SKM-1 treated with dmso at 0.1 percent for 144 hours (cell line): ENCODE measurements around the gene PABPN1.
"Not testable (repeated sequence)": the region's sequence is repeated elsewhere in the genome, so short reads cannot be mapped to it uniquely, and the experiment has no call there.

Source experiments
- DNase-seq: peaks from one replicate; lab custom pipeline; 2025; ENCODE audit not compliant: unreplicated experiment; lab: John Stamatoyannopoulos, UW

The PABPN1 gene

GRCh38 chr14:23301288-23301968 is 19.8 kb upstream of the PABPN1 start:
- peak; percentile 88 for DNase-seq

GRCh38 chr14:23301969-23302289 is 19.3 kb upstream of the PABPN1 start:
- no peak for DNase-seq

GRCh38 chr14:23302290-23303225 is 18.7 kb upstream of the PABPN1 start, which contains the start of gene PPP1R3E:
TSS of gene PPP1R3E (minus strand) at chr14:23302859. CDS start at chr14:23302576, 283 bp downstream.
- peak; percentile 9 for DNase-seq

GRCh38 chr14:23306412-23307145 is 14.7 kb upstream of the PABPN1 start, which contains the start of gene BCL2L2:
TSS of gene BCL2L2 (plus strand) at chr14:23306833. CDS start at chr14:23307768, 935 bp downstream.
- peak; percentile 9 for DNase-seq

- no peak for DNase-seq
Measured at GRCh38 chr14:23307146-23307530, 14.1 kb upstream of the PABPN1 start.

- DNase-seq: no peak
Measured at GRCh38 chr14:23307687-23308644, 13.3 kb upstream of the PABPN1 start.

GRCh38 chr14:23308721-23309445 is 12.4 kb upstream of the PABPN1 start:
- no peak for DNase-seq

- no peak for DNase-seq
Measured at GRCh38 chr14:23310546-23310945, 10.7 kb upstream of the PABPN1 start.

GRCh38 chr14:23316300-23316699 is 5.0 kb upstream of the PABPN1 start:
- DNase-seq: no peak

- DNase-seq: no peak
Measured at GRCh38 chr14:23319746-23320583, 1.3 kb upstream of the PABPN1 start.

GRCh38 chr14:23321572-23322547 is 603 bp downstream of the PABPN1 start:
- no peak for DNase-seq

- no peak for DNase-seq
Measured at GRCh38 chr14:23322568-23323517, 1.6 kb downstream of the PABPN1 start.

GRCh38 chr14:23323838-23324454 is 2.7 kb downstream of the PABPN1 start:
- no peak for DNase-seq

GRCh38 chr14:23324455-23324846 is 3.2 kb downstream of the PABPN1 start:
- DNase-seq: no peak

- DNase-seq: no peak
Measured at GRCh38 chr14:23324993-23325392, 3.7 kb downstream of the PABPN1 start.

- not testable (repeated sequence) for DNase-seq
Measured at GRCh38 chr14:23325746-23326145, 4.5 kb downstream of the PABPN1 start.
